ENCODE results near the gene STEAP2. TPM values are rescaled to one million over a fixed set of nuclear protein-coding genes. Genes with fewer than 3 reads are reported as not detected.

The STEAP2 gene
- total RNA-seq, 2 experiments from 2014 or later: not detected

GRCh38 chr7:90222811-90223725 lies 11.5 kb downstream of the STEAP2 start:
- Histone ChIP-seq H3K4me1 (ENCODE audit: insufficient read depth, low read length, poor library complexity, severe bottlenecking) (no peaks in the 10 kb centered on the region), H3K27ac (ENCODE audit: low read depth, low read length, poor library complexity, severe bottlenecking) (no peak overlapping the region), H3K9me2 (ENCODE audit: insufficient read depth, low read length) (no peaks in the 10 kb centered on the region), H3K4me2 (ENCODE audit: low read length) (no peak overlapping the region), H4K20me1 (ENCODE audit: insufficient read depth, low read length) (no peaks in the 10 kb centered on the region), H3K4me3 (ENCODE audit: low read depth, low read length, poor library complexity, severe bottlenecking) (no peak overlapping the region), H3K36me3 (ENCODE audit: insufficient read depth, low read length) (no peaks in the 10 kb centered on the region), H2AFZ (ENCODE audit: low read length) (no peak overlapping the region), H3K9me3 (ENCODE audit: low read length) (no peaks in the 10 kb centered on the region), H3K79me2 (ENCODE audit: insufficient read depth, low read depth, low read length) (no peaks in the 10 kb centered on the region)
- ChIA-PET POLR2A (interaction anchor here (1.0 kb wide), 1 partner anchor 10 kb away, joined by 3 read pairs; no protein-coding TSS in a partner anchor), CTCF (ENCODE audit: unreplicated experiment) (no interaction called here)
- DNase-seq (ENCODE audit: low spot score): no peak
- BruUV-seq (replicated peaks): no TSS peak
- intact Hi-C loops (cut with micrococcal nuclease; ENCODE audit: unreplicated experiment): no loop called here
- no peak for TF ChIP-seq CTCF (conservative IDR thresholded peaks at IDR 0.05; ENCODE audit: low read length)

GRCh38 chr7:90224195-90224594 lies 12.7 kb downstream of the STEAP2 start:
- Histone ChIP-seq H3K9me3 (ENCODE audit: low read length) (no peaks in the 10 kb centered on the region), H4K20me1 (ENCODE audit: insufficient read depth, low read length) (no peaks in the 10 kb centered on the region), H3K27ac (ENCODE audit: low read depth, low read length, poor library complexity, severe bottlenecking) (no peak overlapping the region), H3K4me3 (ENCODE audit: low read depth, low read length, poor library complexity, severe bottlenecking) (no peak overlapping the region), H3K9me2 (ENCODE audit: insufficient read depth, low read length) (no peaks in the 10 kb centered on the region), H3K4me1 (ENCODE audit: insufficient read depth, low read length, poor library complexity, severe bottlenecking) (no peaks in the 10 kb centered on the region), H3K4me2 (ENCODE audit: low read length) (no peak overlapping the region), H3K36me3 (ENCODE audit: insufficient read depth, low read length) (no peaks in the 10 kb centered on the region), H3K79me2 (ENCODE audit: insufficient read depth, low read depth, low read length) (no peaks in the 10 kb centered on the region), H2AFZ (ENCODE audit: low read length) (no peak overlapping the region)
- CTCF ChIA-PET (ENCODE audit: unreplicated experiment): no interaction called here
- DNase-seq (ENCODE audit: low spot score): no peak
- BruUV-seq (replicated peaks): no TSS peak
- intact Hi-C loops (cut with micrococcal nuclease; ENCODE audit: unreplicated experiment): no loop called here
- POLR2A ChIA-PET: interaction anchor here (1.0 kb wide), 1 partner anchor 8 kb away, joined by 3 read pairs; no protein-coding TSS in a partner anchor
- no peak for TF ChIP-seq EZH2phosphoT487 (IDR thresholded peaks at IDR 0.05; ENCODE audit: borderline replicate concordance, low read depth, low read length)

GRCh38 chr7:90225181-90225580 lies 13.6 kb downstream of the STEAP2 start:
- Histone ChIP-seq H3K36me3 (ENCODE audit: insufficient read depth, low read length) (no peaks in the 10 kb centered on the region), H4K20me1 (ENCODE audit: insufficient read depth, low read length) (no peaks in the 10 kb centered on the region), H3K4me1 (ENCODE audit: insufficient read depth, low read length, poor library complexity, severe bottlenecking) (no peaks in the 10 kb centered on the region), H3K9me3 (ENCODE audit: low read length) (no peaks in the 10 kb centered on the region), H3K4me2 (ENCODE audit: low read length) (no peak overlapping the region), H3K27ac (ENCODE audit: low read depth, low read length, poor library complexity, severe bottlenecking) (no peak overlapping the region), H2AFZ (ENCODE audit: low read length) (no peak overlapping the region), H3K4me3 (ENCODE audit: low read depth, low read length, poor library complexity, severe bottlenecking) (no peak overlapping the region), H3K9me2 (ENCODE audit: insufficient read depth, low read length) (no peaks in the 10 kb centered on the region), H3K79me2 (ENCODE audit: insufficient read depth, low read depth, low read length) (no peaks in the 10 kb centered on the region)
- intact Hi-C loops (cut with micrococcal nuclease; ENCODE audit: unreplicated experiment): no loop called here
- DNase-seq (ENCODE audit: low spot score): no peak
- BruUV-seq (replicated peaks): no TSS peak
- ChIA-PET CTCF (ENCODE audit: unreplicated experiment) (no interaction called here), POLR2A (no interaction called here)
- TF ChIP-seq EZH2phosphoT487 (IDR thresholded peaks at IDR 0.05; ENCODE audit: borderline replicate concordance, low read depth, low read length) (no peak), CTCF (conservative IDR thresholded peaks at IDR 0.05; ENCODE audit: low read length) (no peak)
